GM18868 (cell line): ENCODE data around the gene MAN2B1.
"Not testable (repeated sequence)": the region's sequence is repeated elsewhere in the genome, so short reads cannot be mapped to it uniquely, and the experiment has no call there.

ENCODE experiments used
- ATAC-seq: cut with Tn5 transposase; IDR thresholded peaks from one replicate; pipeline ENCODE4 v1.9.1; 2021; ENCODE audit warnings: mild to moderate bottlenecking, moderate library complexity; ENCODE audit not compliant: unreplicated experiment

The MAN2B1 gene

DNA sequence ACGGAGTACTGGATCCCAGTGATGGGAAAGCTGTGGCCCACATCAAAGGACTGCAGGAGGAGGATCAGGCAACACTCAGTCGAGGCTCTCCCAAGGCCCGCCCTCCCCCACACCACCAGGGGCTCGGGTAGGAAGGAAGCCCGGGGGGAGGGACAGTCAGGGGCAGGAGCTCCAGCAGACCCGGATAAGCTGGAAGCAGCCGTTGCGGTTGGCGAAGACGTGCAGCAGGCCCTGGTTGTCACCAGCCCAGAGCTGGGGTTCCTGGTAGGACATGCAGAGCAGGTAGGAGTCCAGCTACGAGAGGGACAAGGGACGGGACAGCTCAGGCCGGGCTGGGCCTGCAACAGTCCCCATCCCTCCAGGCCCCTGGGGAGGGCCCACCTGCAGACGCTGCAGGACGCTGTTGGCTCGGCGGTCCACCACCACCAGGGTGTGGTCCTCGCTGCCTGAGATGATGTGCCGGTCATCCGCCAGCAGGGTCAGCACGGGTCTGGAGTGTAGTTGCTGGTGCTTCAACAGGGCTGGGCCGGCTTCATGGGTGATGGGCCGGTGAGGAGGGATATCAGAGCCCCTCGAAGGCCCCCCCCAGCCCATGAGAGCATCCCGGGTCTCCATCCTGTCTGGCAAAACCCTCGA is 23.2 kb upstream of the MAN2B1 start:
- ATAC-seq = no peak

DNA sequence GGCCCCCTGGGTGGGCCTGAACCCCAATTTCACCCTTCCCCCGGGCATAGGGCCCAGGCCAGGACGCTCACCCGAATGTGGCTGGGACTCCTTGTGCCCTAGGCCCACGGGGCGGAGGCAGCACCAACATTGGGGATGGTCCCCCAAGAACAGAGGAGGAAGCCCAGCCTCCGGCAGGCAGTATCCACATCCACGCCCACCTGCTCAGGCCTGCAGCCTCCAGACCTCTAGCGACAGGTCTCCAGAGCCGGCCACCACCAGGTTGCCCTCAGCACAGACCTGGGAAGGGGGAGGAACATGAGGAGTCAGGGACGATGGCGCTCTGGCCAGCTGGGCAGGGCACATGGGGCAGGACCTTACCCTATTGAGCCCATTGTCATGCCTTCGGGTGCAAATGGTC is 22.5 kb upstream of the MAN2B1 start:
- no peak for ATAC-seq

DNA sequence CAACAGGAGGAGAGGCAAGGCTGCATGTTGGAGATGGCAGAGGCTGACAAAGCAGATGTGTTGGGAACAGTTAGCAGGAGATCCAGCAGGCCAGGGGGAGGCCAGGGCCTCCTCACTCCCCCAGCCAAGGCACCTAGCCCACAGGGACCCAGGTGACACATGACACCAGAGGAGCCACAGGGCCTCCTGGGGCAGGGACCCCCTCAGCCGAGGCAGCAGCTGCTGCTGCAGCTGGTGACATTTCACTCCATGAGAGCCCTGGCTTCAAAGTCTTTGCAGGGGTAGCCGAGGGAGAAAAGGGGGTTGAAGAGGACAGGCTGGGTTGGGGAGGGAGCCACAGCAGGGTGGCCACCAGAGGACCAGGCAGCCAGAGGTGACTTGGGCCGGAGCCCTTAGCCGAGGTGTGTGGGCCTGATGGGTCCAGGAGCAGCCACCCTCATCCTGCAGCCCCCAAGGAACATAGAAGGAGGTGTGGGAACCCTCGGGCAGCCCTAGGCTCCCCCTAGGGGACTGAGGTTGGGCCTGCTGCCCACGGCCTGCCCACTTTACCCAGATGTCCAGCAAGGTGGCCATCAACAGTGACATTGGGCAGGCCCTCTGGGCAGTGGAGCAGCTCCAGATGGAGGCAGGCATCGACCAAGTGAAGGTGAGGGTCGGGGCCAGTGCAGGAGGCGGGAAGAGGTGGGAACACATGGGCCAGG is 21.1 kb upstream of the MAN2B1 start, which contains the start of gene GNG14:
GNG14 (plus strand) TSS at position 503 of the 701 bp plus-strand sequence; CDS start at position 554, 51 bp downstream.
- no peak for ATAC-seq

DNA sequence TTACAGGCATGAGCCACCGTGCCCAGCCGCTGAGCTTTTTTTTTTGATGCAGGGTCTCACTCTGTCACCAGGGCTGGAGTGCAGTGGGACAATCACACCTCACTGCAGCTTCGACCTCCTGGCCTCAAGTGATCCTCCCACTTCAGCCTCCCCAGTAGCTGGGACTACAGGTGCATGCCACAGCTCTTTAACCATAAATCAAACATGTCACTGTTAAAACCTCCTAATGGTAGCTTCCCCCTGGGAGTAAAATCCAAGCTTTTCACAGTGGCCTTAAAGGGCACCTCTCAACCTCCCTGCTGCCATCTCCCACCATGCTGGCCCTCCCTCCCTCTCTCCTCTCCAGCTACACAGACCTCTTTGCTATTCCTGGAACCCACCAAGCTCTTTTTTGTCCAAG is 19.3 kb upstream of the MAN2B1 start:
- no peak for ATAC-seq

DNA sequence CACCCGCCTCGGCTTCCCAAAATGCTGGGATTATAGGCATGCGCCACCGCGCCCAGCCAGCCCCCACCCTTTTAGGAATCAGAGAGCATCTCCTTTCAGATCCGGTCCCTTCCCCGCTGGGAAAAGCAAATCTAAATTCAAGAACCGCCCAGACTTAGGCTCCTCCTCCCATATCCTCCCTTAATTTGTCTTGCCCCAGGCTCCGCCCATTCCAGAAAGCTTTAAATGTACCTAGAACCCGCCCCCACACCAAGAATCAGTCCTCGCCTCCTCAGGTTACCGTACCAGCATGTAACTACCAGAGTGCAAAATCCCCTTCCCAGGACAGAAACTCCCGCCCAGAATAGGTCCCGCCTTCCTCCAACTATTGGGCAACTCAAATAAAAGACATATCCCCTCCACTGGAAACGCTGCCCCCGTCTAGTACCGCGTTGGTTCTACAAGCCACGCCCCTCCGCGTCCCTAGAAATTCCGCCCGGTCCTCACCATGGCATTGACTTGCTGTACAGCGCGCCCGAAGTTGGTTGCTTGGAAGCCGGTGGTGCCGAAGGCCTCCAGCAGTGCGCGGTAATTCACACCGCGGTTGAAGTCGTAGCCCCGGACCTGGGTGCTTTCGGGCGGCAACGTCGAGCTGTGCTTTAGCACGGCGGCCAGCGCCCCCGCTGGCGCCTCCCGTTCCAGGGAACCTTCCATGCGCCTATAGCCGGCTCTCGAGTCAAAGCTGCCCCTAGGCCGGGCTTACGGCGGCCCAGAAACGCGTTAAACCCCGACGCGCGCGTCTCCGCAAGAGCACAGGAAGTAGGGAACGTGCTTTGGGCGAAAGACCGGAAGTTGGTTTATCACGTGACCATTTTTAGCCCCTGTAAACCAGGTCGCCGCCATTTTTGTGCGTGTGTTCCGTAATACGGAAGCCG is 14.8 kb upstream of the MAN2B1 start, which contains the start of gene DHPS:
DHPS (minus strand) TSS at position 807 of the 914 bp plus-strand sequence; CDS start at position 693, 114 bp downstream.
- peak; percentile 77 for ATAC-seq

DNA sequence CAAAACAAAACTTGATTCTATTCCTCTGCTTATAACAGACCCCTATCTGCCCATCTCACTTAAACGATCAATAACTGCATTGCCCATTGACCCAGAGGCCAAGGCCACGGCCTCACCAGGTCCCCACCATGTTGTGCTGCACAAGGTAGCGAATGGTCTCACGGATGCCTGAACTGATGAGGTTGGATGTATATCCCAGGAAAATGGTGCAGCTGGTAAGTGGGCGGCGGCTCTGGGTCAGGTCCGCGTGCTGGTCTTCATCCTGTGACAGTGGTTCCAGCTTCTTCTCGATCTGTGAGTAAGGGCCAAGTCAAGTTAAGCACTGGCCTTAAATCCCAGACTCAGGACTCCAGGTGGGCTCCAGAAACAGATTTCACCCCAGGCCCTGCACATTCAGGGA is 13.5 kb upstream of the MAN2B1 start:
- ATAC-seq = no peak

DNA sequence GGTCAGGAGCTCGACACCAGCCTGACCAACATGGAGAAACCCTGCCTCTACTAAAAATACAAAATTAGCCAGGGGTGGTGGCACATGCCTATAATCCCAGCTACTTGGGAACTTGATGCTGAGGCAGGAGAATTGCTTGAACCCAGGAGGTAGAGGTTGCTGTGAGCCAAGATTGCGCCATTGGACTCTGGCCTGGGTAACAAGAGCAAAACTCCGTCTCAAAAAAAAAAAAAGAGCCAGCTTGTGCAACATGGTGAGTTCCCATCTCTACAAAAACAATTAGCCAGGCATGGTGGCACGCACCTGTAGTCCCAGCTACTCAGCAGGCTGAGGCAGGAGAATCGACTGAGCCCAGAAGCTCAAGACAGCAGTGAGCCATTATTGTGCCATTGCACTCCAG is 11.5 kb upstream of the MAN2B1 start:
- ATAC-seq = not testable (repeated sequence)

DNA sequence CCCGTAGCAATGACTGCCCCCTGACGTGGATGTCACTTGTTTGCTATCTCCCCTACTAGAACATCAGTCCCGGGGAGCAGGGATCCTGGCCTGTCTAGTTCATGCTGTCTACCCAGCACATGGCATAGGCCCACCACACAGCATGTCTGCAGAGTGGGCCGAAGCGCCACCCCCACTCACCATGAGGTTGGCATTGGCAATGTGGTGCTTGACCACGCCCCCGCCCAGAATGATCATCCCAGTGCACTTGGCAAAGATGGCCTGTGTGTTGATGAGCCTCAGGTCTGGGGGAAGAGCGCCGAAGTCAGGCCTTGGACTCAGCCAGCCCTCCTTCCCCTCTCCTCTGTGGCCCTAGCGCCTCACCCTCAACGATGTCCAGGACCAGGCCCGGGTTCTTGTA is 10.4 kb upstream of the MAN2B1 start:
- no peak for ATAC-seq

DNA sequence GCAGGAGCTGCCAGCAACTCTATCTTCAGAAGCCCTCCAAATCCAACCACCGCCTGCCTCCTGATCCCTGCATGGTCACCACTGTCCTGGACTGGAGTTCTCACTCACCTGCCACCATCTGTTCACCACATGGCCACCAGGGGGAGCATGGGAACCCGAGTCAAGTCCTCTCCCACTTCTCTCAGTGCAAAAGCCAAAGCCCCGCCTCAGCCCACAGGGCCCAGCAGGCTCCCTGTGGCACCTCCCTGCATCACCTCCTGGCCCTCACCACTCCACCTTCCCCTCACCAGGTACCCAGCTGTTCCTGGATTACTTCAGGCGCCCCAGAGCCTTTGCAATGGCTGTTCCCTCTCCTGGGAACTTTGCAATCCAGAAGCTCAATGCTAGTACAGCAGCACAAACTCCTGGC is 9.8 kb upstream of the MAN2B1 start:
- ATAC-seq = no peak

DNA sequence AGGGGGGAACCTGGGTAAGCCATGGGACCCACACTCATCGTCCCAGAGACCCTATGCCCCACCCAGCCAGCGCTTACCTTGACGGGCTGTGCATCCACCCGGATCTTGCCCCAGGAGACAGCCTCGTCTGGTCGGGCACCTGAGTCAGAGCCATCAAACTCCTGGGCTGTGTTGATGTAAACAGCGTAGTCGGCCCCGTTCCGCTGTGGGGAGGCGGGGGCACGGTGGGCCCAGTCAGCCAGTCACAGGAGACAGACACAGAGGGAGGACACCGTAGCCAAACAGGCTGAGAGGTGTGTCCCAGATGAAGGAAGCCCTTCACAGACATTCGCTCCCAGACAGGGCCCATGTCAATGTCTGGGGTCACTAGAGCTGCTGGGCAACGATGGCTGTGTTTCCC is 9.4 kb upstream of the MAN2B1 start:
- no peak for ATAC-seq

DNA sequence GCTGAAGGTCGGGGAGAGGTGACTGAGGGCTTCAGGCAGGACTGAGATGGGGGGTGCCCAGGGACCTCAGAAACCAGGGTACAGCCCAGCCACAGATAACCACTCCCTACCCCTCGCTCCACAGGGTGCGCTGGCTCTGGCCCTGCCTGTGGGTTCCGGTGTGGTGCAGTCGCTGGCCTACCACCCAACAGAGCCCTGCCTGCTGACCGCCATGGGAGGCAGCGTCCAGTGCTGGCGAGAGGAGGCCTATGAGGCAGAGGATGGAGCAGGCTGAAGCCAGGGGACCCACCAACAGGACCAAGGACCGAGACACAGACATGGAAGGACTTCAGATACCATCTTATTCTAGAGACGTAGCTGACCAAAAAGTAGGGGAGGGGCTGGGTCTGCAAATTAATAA is 8.9 kb upstream of the MAN2B1 start:
- ATAC-seq = no peak

DNA sequence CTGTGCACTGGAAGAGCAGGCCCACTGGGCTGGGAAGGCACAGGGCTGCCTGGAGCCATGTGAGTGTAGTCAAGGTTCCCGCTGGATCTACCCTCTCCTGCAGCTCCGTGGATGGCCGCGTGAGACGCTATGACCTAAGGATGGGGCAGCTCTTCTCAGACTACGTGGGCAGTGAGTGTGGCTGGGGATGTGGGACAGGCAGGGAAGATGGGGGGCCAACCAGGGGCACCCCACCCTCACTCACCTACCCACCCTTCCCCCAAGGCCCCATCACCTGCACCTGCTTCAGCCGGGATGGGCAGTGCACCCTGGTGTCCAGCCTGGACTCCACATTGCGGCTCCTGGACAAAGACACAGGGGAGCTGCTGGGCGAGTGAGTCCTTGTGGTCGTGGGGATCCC is 6.2 kb upstream of the MAN2B1 start:
- no peak for ATAC-seq

DNA sequence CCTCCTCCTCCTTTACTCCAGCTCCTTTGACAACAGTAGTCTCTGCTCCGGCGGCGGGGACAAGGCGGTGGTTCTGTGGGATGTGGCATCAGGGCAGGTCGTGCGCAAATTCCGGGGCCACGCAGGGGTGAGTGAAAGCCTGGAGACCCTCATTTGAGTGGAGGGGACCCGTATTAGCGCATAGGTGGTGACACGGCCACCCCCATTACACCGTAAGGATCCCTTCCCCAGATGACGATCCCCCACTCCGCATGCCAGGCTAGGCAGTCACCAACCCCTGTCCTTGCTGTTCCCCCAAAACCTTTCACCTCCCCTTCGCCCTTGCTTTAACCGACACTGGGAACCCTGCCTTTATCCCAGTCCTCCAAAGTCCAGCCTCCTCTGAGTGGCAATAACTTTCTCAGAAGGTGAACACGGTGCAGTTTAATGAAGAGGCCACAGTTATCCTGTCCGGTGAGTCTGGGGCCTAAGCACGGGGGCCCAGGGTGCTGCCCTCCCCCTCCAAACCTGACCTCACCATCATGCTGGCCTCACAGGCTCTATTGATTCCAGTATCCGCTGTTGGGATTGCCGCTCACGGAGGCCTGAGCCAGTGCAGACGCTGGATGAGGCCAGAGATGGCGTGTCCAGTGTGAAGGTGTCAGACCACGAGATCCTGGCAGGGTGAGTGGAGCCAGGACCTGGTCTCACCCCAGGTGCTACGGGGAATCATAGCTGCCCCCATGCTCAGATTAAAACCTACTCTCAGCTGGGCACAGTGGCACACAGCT is 3.8 kb upstream of the MAN2B1 start:
- ATAC-seq = no peak

DNA sequence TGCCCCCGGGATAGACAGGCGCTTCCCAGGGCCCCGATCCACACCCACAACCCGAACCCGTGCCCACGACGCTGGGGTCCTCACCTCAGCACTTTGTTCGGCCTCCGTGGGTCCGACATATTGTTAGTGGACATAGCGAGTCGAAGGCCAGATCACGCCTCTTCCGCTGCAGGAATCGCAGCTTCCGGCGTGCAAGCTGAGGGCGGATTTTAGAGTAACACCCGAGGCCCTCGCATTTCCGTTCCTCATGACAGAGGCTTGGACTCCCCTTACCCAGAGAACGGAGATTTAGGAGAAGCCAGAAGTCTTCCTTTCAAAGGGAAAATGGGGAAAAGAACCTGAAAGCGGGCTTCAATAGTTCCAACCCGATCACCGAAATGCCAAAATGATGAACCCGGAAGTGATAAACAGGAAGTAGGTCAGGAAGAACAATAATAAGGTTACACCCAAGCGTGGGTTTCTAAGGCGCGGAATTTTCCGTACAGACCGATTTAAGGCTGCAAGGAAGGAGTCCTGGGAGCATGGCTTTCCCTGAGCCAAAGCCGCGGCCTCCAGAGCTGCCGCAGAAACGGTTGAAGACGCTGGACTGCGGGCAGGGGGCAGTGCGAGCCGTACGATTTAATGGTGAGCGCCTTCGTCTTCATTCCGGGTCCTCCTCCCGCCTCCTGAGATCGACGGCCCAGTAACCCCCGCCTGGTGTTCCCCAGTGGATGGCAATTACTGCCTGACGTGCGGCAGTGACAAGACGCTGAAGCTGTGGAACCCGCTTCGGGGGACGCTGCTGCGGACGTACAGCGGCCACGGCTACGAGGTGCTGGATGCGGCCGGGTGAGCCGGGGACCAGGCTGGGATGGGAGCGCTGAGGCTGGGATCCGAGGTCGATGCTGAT is 3.0 kb upstream of the MAN2B1 start:
- ATAC-seq = no peak

DNA sequence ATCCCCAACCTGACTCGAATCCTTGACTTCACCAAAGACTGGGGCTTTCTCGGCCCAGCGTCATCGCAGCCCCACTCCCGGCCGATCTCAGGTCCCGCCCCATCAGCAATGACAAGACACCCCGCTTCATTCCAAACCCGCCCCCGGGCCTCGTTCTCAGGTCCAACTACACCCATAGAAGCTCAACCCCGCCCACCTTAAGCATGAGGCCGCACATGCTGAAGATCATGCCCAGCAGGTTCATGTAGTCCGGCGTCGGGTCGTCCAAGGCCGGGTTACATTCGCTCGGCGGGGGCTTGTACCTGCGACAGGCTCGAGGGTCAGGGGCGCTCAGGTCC is 2.4 kb upstream of the MAN2B1 start:
- no peak for ATAC-seq

DNA sequence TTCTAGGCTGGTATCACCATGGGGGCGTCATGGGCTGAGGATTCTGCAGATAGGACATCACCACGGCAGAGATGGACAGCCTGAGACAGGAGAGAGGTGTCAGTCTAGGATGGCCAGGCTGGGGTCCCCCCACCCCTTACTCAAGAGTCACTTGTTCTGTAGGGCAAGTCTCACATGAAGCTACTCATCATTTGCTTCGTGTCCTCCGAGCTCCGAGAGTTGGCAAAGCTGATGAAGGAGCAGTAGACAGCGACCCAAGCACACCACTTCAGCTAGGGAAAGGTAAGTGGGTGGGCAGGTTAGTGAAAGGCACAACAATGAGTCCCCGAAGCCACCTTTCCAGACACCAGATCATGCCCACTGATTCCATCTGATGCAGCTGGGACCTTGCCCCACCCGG is 1.8 kb upstream of the MAN2B1 start:
- ATAC-seq = no peak

DNA sequence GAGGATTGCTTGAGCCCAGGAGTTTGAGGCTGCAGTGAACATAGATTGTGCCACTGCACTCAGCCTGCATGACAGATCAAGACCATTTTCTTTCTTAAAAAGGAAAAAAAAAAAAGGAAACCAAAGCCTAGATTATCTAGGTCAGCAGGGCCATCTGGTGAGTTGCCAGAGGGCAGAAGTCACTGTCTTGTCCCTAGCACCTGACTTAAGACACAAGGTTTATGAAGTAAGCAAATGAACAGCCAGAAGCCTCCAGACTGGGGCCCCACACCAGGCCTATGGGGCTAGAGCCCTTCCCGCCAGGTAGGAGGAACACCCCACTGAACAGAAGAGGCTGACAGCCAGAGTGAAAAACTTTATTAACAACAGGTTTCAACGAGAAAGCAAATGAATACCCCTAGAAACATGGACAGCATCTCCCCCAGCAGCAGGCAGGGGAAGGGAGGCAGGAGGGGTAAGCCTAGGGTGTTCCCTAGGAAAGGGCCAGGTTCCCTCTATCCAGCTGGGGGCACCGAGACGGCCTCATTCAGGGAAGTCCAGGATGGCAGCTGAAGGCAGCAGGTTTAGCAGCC is 1.3 kb upstream of the MAN2B1 start:
- no peak for ATAC-seq

DNA sequence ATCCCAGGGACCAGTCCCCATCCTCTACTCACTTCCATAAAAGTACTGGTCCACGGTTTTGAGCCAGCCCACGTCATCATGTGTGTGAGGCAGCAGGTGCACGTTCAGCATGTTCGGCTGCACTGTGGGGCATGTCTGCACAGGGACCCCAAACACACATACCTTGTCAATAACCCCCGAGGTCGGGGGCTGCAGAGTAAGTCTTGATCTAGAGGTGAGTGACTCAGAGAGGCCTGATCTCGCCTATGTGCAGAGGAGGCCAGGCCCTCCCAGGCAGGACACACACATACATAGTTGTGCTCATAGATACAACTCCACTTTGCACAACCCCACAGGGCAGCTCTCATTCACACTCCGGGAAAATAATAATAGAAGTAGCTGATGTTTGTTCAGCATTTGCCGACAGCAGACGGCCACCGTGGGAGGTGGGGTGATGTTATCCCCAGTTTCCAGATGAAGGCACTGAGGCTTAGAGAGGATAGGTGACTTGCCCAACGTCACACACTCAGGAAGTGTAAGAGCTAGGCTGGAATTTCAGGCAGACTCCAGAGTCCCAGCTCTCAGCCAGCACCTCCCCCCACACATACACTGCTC is 774 bp downstream of the MAN2B1 start:
- no peak for ATAC-seq

DNA sequence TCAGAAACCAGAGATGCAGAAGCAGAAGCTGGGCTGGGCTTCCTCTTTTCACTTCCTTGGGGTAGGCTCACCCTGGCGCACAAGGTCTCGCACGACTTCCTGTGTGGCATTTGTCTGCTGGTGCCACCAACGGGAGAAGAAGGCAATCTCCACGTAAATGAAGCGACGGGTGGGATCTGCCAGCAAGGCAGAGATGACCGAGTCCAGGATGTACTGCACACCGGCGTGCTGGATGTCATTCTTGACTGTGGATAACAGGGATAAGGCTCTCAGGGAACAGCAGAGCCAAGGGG is 1.3 kb downstream of the MAN2B1 start:
- no peak for ATAC-seq
